ENCODE results near the gene OLFM4. TPM values are rescaled to one million over a fixed set of nuclear protein-coding genes. Genes with fewer than 3 reads are reported as not detected.

The OLFM4 gene
- total and polyA plus RNA-seq, 2 of the 8 experiments (the other 6 are each of a cell fraction or from before 2014, with no cell fraction given), result not detected

- Histone ChIP-seq H3K79me1 (ENCODE audit: low read depth, low read length) (no peaks in the 10 kb centered on the region), H3K27ac (ENCODE audit: low read depth, low read length) (no peak overlapping the region), H3K27me3 (replicated peaks in 1 of 4; ENCODE audit: control insufficient read depth in 3 of 4, extremely low read depth in 1 of 4, insufficient read depth in 3 of 4, low read length in 3 of 4) (no peaks in the 10 kb centered on the region), H3K4me1 (replicated peaks in 1 of 4; ENCODE audit: control insufficient read depth in 3 of 4, insufficient read depth in 4 of 4, low read length in 3 of 4) (no peaks in the 10 kb centered on the region), H3K9ac (replicated peaks in 1 of 4; ENCODE audit: extremely low read depth in 1 of 4, low read depth in 3 of 4, low read length in 3 of 4) (no peak overlapping the region), H3K18ac (ENCODE audit: extremely low read depth, low read length) (no peak overlapping the region), H3K4ac (replicated peaks; ENCODE audit: insufficient read length, low read depth, low read length) (no peak overlapping the region), H3K23ac (ENCODE audit: insufficient read length) (no peak overlapping the region), H4K20me1 (replicated peaks in 1 of 2; ENCODE audit: control insufficient read depth in 1 of 2, insufficient read depth in 2 of 2, low read length in 2 of 2) (no peaks in the 10 kb centered on the region), H3K9me3 (ENCODE audit: insufficient read depth in 2 of 2, low read depth in 1 of 2, low read length in 1 of 2) (no peaks in the 10 kb centered on the region), H3K36me3 (ENCODE audit: control insufficient read depth in 2 of 4, insufficient read depth in 4 of 4, low read length in 3 of 4) (no peaks in the 10 kb centered on the region), H3K23me2 (ENCODE audit: low read depth, low read length) (no peaks in the 10 kb centered on the region), H2BK5ac (ENCODE audit: low read depth, low read length) (no peak overlapping the region), H4K8ac (ENCODE audit: extremely low read depth, insufficient read depth, low read length) (no peak overlapping the region), H3K4me2 (ENCODE audit: insufficient read depth in 1 of 2, low read depth in 2 of 2, low read length in 2 of 2) (no peak overlapping the region), H2BK15ac (ENCODE audit: low read length) (no peak overlapping the region), H2BK12ac (ENCODE audit: low read depth, low read length) (no peak overlapping the region), H3K14ac (ENCODE audit: insufficient read length) (no peak overlapping the region), H3K4me3 (ENCODE audit: extremely low read depth in 1 of 4, insufficient read depth in 2 of 4, low read depth in 3 of 4, low read length in 4 of 4) (no peak overlapping the region), H2BK120ac (replicated peaks; ENCODE audit: low read depth, low read length) (no peak overlapping the region), H2AK5ac (ENCODE audit: low read depth, low read length) (no peak overlapping the region), H3K79me2 (ENCODE audit: control insufficient read depth in 1 of 2, insufficient read depth in 2 of 2, low read length in 2 of 2) (no peaks in the 10 kb centered on the region), H4K5ac (ENCODE audit: insufficient read length, low read depth, low read length) (no peak overlapping the region), H4K91ac (replicated peaks; ENCODE audit: insufficient read length, low read length) (no peak overlapping the region), H2AFZ (ENCODE audit: low read length) (no peak overlapping the region), H3K56ac (replicated peaks; ENCODE audit: insufficient read length, low read depth, low read length) (no peak overlapping the region), H2BK20ac (ENCODE audit: low read length) (no peak overlapping the region)
- ChIA-PET CTCF (ENCODE audit: partially characterized antibody) (interaction anchor here (0.6 to 1.8 kb wide), 6 partner anchors 26 to 245 kb away, joined by 3 to 7 read pairs (median 4); partner anchors contain the start of gene PCDH8), POLR2A (ENCODE audit: partially characterized antibody) (no interaction called here)
- DNase-seq (ENCODE audit: low read depth in 1 of 2, low spot score in 2 of 2) (no peak), FAIRE-seq (no peak)
- WGBS, 2 experiments (ENCODE audit: extremely low coverage in 1 of 2, insufficient coverage in 1 of 2, insufficient read length in 1 of 2, insufficient replicate concordance in 2 of 2, low coverage in 1 of 2, low lambda C conversion rate in 2 of 2, missing lambda C conversion rate in 1 of 2), result 82% methylated on average over 4 of the region's 4 CpGs; no CpG with 5 or more reads in 1 of the 2 experiments
- TF ChIP-seq POU5F1 (IDR thresholded peaks at IDR 0.05; ENCODE audit: low read depth, low read length) (no peak), ASH2L (IDR thresholded peaks at IDR 0.05; ENCODE audit: low read length) (no peak), RXRA (IDR thresholded peaks at IDR 0.05; ENCODE audit: insufficient read depth, low read depth, low read length) (no peak), POLR2A (IDR thresholded peaks at IDR 0.05; ENCODE audit: control extremely low read depth in 1 of 2, low read depth in 2 of 2, low read length in 2 of 2) (no peak), JUN (IDR thresholded peaks at IDR 0.05; ENCODE audit: low read depth, low read length) (no peak), CHD2 (IDR thresholded peaks at IDR 0.05; ENCODE audit: low read length) (no peak), MAFK (IDR thresholded peaks at IDR 0.05; ENCODE audit: low read depth, low read length) (no peak), EZH2 (IDR thresholded peaks at IDR 0.05; ENCODE audit: low read depth, low read length, severe bottlenecking) (no peak), RNF2 (IDR thresholded peaks at IDR 0.05; ENCODE audit: borderline replicate concordance, low read depth, low read length, missing control alignments, poor library complexity, severe bottlenecking) (no peak), NRF1 (IDR thresholded peaks at IDR 0.05; ENCODE audit: low read depth, low read length) (no peak), E2F6 (IDR thresholded peaks at IDR 0.05) (no peak), SIN3A (conservative IDR thresholded peaks at IDR 0.05 in 1 of 2, IDR thresholded peaks at IDR 0.05 in 1 of 2; ENCODE audit: low read depth in 1 of 2, low read length in 2 of 2) (no peak)
Measured at GRCh38 chr13:53001444-53002225, 27.0 kb upstream of the OLFM4 start.
